OCI-LY1 (cell line): ENCODE data around the gene SEPTIN5.
"Not testable (repeated sequence)": the region's sequence is repeated elsewhere in the genome, so short reads cannot be mapped to it uniquely, and the experiment has no call there.

Experiments used
- H2AFZ ChIP-seq: fragments of 200-600 bp; sonication (generic), shearing (Covaris generic); 2 replicates; pipeline ENCODE4 v1.6.0; 2014; ENCODE audit warnings: antibody characterized with exemption, mild to moderate bottlenecking, low read length
- H3F3A ChIP-seq: fragments of 200-600 bp; sonication (generic), shearing (Covaris generic); 2 replicates; pipeline ENCODE4 v1.6.0; 2014; ENCODE audit warnings: mild to moderate bottlenecking, antibody characterized with exemption, low read length, moderate library complexity; ENCODE audit not compliant: insufficient read depth
- H3K27ac ChIP-seq: fragments of 200-600 bp; sonication (generic); 2 replicates; pipeline ENCODE4 v1.5.1; 2014; ENCODE audit warnings: low read length, mixed run types, mild to moderate bottlenecking, low read depth; ENCODE audit not compliant: poor library complexity, severe bottlenecking
- H3K27me3 ChIP-seq: fragments of 200-600 bp; sonication (generic); 2 replicates; pipeline ENCODE4 v1.6.0; 2014; ENCODE audit warnings: antibody characterized with exemption, mild to moderate bottlenecking, low read length, moderate library complexity; ENCODE audit not compliant: insufficient read depth
- H3K36me3 ChIP-seq: fragments of 200-600 bp; sonication (generic); 2 replicates; pipeline ENCODE4 v1.6.1; 2014; ENCODE audit warnings: mild to moderate bottlenecking, antibody characterized with exemption, low read length, moderate library complexity, mixed read lengths; ENCODE audit not compliant: insufficient read depth
- H3K4me1 ChIP-seq: fragments of 200-600 bp; sonication (generic); 2 replicates; pipeline ENCODE4 v1.5.1; 2014; ENCODE audit warnings: mild to moderate bottlenecking, low read length, moderate library complexity; ENCODE audit not compliant: insufficient read depth, severe bottlenecking
- H3K4me2 ChIP-seq: fragments of 200-600 bp; sonication (generic), shearing (Covaris generic); 2 replicates; pipeline ENCODE4 v1.6.1; 2014; ENCODE audit warnings: low read length
- H3K4me3 ChIP-seq: fragments of 200-600 bp; sonication (generic); 2 replicates; pipeline ENCODE4 v1.5.1; 2014; ENCODE audit warnings: low read length, low read depth, mild to moderate bottlenecking, mixed read lengths; ENCODE audit not compliant: poor library complexity, severe bottlenecking
- H3K79me2 ChIP-seq: fragments of 200-600 bp; shearing (Covaris generic); 2 replicates; pipeline ENCODE4 v1.6.1; 2016; ENCODE audit warnings: mixed run types, low read length, mixed read lengths; ENCODE audit not compliant: insufficient read depth
- H3K9ac ChIP-seq: fragments of 200-600 bp; sonication (generic), shearing (Covaris generic); 2 replicates; pipeline ENCODE4 v1.6.1; 2014; ENCODE audit warnings: mild to moderate bottlenecking, low read length, mixed read lengths
- H3K9me2 ChIP-seq: fragments of 200-600 bp; sonication (generic), shearing (Covaris generic); 2 replicates; pipeline ENCODE4 v1.6.1; 2014; ENCODE audit warnings: low read depth, mild to moderate bottlenecking, low read length, mixed read lengths
- H3K9me3 ChIP-seq: fragments of 200-600 bp; shearing (Covaris generic); 2 replicates; pipeline ENCODE4 v1.6.1; 2014; ENCODE audit warnings: low read length, mixed read lengths
- H4K20me1 ChIP-seq: fragments of 200-600 bp; sonication (generic), shearing (Covaris generic); 2 replicates; pipeline ENCODE4 v1.6.0; 2016; ENCODE audit warnings: mild to moderate bottlenecking, low read length; ENCODE audit not compliant: insufficient read depth
- CTCF ChIP-seq: fragments of 200-600 bp; sonication (generic), shearing (Covaris generic); IDR thresholded peaks from 2 replicates; pipeline ENCODE4 v1.5.1; 2017; ENCODE audit warnings: mild to moderate bottlenecking, antibody characterized with exemption, low read length, moderate library complexity, mixed read lengths
- EZH2 ChIP-seq: fragments of 200-600 bp; sonication (generic), shearing (Covaris generic); IDR thresholded peaks from 2 replicates; pipeline ENCODE4 v1.8.0; 2017; ENCODE audit warnings: borderline replicate concordance, mixed run types, mild to moderate bottlenecking, antibody characterized with exemption, low read length, moderate library complexity, mixed read lengths

The SEPTIN5 gene

GRCh38 chr22:19724927-19725661 lies 10.8 kb downstream of the SEPTIN5 start:
- Histone ChIP-seq H3F3A (no peaks in the 10 kb centered on the region), H3K9me2 (no peaks in the 10 kb centered on the region), H3K27ac (no peak overlapping the region), H3K4me2 (no peak overlapping the region), H3K9ac (no peak overlapping the region), H3K4me3 (no peak overlapping the region), H4K20me1 (no peaks in the 10 kb centered on the region), H3K9me3 (no peaks in the 10 kb centered on the region), H2AFZ (no peak overlapping the region), H3K27me3 (peaks cover 18% of the 10 kb centered on the region; the same call in 1 of the 2 replicates), H3K79me2 (no peaks in the 10 kb centered on the region), H3K4me1 (no peaks in the 10 kb centered on the region), H3K36me3 (no peaks in the 10 kb centered on the region)
- no peak for TF ChIP-seq EZH2
- no peak for TF ChIP-seq CTCF

DNA sequence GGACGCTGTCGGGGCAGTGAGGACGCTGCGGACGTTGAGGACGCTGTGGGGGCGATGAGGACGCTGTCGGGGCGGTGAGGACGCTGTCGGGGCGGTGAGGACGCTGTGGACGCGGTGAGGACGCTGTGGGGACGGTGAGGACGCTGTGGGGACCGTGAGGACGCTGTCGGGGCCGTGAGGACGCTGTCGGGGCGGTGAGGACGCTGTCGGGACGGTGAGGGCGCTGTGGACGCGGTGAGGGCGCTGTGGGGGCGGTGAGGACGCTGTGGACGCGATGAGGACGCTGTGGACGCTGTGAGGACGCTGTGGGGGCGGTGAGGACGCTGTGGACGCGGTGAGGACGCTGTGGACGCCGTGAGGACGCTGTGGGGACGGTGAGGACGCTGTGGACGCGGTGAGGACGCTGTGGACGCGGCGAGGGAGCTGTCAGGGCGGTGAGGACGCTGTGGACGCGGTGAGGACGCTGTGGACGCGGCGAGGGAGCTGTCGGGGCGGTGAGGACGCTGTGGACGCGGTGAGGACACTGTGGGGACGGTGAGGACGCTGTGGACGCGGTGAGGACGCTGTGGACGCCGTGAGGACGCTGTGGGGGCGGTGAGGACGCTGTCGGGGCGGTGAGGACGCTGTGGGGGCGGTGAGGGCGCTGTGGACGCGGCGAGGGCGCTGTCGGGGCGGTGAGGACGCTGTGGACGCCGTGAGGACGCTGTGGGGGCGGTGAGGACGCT lies 11.9 kb downstream of the SEPTIN5 start:
- not testable (repeated sequence) for H3K9ac ChIP-seq, H2AFZ ChIP-seq, H3F3A ChIP-seq, H3K9me3 ChIP-seq, H4K20me1 ChIP-seq, H3K4me2 ChIP-seq, H3K79me2 ChIP-seq, H3K4me3 ChIP-seq, H3K27ac ChIP-seq, H3K9me2 ChIP-seq, H3K4me1 ChIP-seq, H3K36me3 ChIP-seq
- peaks cover 14% of the 10 kb centered on the region; the same call in 1 of the 2 replicates for H3K27me3 ChIP-seq

- Histone ChIP-seq H3K36me3 (no peaks in the 10 kb centered on the region), H3F3A (no peaks in the 10 kb centered on the region), H4K20me1 (no peaks in the 10 kb centered on the region), H3K9ac (no peak overlapping the region), H3K27ac (no peak overlapping the region), H3K9me3 (no peaks in the 10 kb centered on the region), H3K4me1 (no peaks in the 10 kb centered on the region), H3K4me3 (no peak overlapping the region), H3K4me2 (no peak overlapping the region), H3K9me2 (no peaks in the 10 kb centered on the region), H2AFZ (no peak overlapping the region), H3K27me3 (peaks cover 14% of the 10 kb centered on the region; the same call in 1 of the 2 replicates), H3K79me2 (no peaks in the 10 kb centered on the region)
- TF ChIP-seq CTCF, result no peak
- no peak for TF ChIP-seq EZH2
Observed at GRCh38 chr22:19727310-19728150, 13.2 kb downstream of the SEPTIN5 start.
